Activated T-cell treated with anti-CD3 and anti-CD28 coated beads for 48 hours (primary cell): Measurements from ENCODE around the gene PCNX2.

Experiments used
- DNase-seq: peaks from one replicate; pipeline ENCODE4 v3.0.0-alpha.2; 2020; ENCODE audit warnings: low read depth

Gene PCNX2

GRCh38 chr1:233295237-233295974, at the start of gene PCNX2:
PCNX2 (minus strand) TSS chr1:233295725; CDS start chr1:233295478, 247 bp downstream.
- peak; percentile 54 for DNase-seq

- DNase-seq, result no peak
Measured at GRCh38 chr1:233343262-233343661, 47.7 kb upstream of the PCNX2 start.

- no peak for DNase-seq
Measured at GRCh38 chr1:233342086-233342485, 46.6 kb upstream of the PCNX2 start.

- no peak for DNase-seq
Measured at GRCh38 chr1:233340966-233341516, 45.5 kb upstream of the PCNX2 start.

GRCh38 chr1:233340031-233340555, 44.6 kb upstream of the PCNX2 start:
- no peak for DNase-seq

- DNase-seq, result no peak
Measured at GRCh38 chr1:233338102-233338501, 42.6 kb upstream of the PCNX2 start.

GRCh38 chr1:233337505-233337904, 42.0 kb upstream of the PCNX2 start:
- DNase-seq, result no peak

GRCh38 chr1:233336554-233337456, 41.3 kb upstream of the PCNX2 start:
- no peak for DNase-seq

- DNase-seq, result no peak
Measured at GRCh38 chr1:233334092-233334491, 38.6 kb upstream of the PCNX2 start.

- DNase-seq, result no peak
Measured at GRCh38 chr1:233333086-233333485, 37.6 kb upstream of the PCNX2 start.

- DNase-seq, result no peak
Measured at GRCh38 chr1:233331676-233332519, 36.4 kb upstream of the PCNX2 start.

- DNase-seq, result peak; percentile 10
Measured at GRCh38 chr1:233328142-233328921, 32.8 kb upstream of the PCNX2 start.

GRCh38 chr1:233327651-233328141, 32.2 kb upstream of the PCNX2 start, which contains the start of gene MAP3K21:
MAP3K21 (plus strand) TSS chr1:233327724; CDS start chr1:233328029, 305 bp downstream.
- no peak for DNase-seq

- DNase-seq, result peak; percentile 82
Measured at GRCh38 chr1:233326811-233327650, 31.5 kb upstream of the PCNX2 start.

GRCh38 chr1:233326319-233326718, 30.8 kb upstream of the PCNX2 start:
- DNase-seq, result no peak

- no peak for DNase-seq
Measured at GRCh38 chr1:233323718-233324117, 28.2 kb upstream of the PCNX2 start.

- no peak for DNase-seq
Measured at GRCh38 chr1:233320023-233320422, 24.5 kb upstream of the PCNX2 start.

- no peak for DNase-seq
Measured at GRCh38 chr1:233319272-233319671, 23.7 kb upstream of the PCNX2 start.

- DNase-seq, result no peak
Measured at GRCh38 chr1:233316473-233316872, 20.9 kb upstream of the PCNX2 start.
